Right ventricle myocardium inferior (tissue), 1 donor: ENCODE results near the gene MRPL55. TPM values are rescaled to one million over a fixed set of nuclear protein-coding genes. Genes with fewer than 3 reads are reported as not detected.

Source experiments
- ATAC-seq: fragments of 200-7000 bp; cut with Tn5 transposase; one replicate; pipeline ENCODE4 v1.9.1; 2020; ENCODE audit warnings: mild to moderate bottlenecking, moderate library complexity
- DNase-seq: peaks from one replicate; pipeline ENCODE4 v3.0.0; 2021; ENCODE audit errors: missing footprints
- intact Hi-C: fragments of 100-400 bp; cut with DNase I; formaldehyde crosslinking; loops from one replicate; pipeline ENCODE4 v1.11.0; 2022
- total RNA-seq: library from RNA; stranded (reverse); fragmentation: NEBNext Ultra II Directional; extraction: Animal tissue kit (Norgen Biotek cat#: 25700); gene quantifications from one replicate; pipeline ENCODE4 v1.2.1, GENCODE V29; 2021
- donor health status: DM: no; HTN: yes; CAD: no; lungs with severe emphysema.

Gene MRPL55
- total RNA-seq, 1 donor from 2014 or later: 57.0 TPM

- intact Hi-C loops: loop anchor here (10.0 kb wide), 1 partner anchor 316 kb away; no protein-coding TSS in a partner anchor
- DNase-seq (peak; percentile 51), ATAC-seq (no peak)
Observed at GRCh38 chr1:228081144-228081543, 28.0 kb downstream of the MRPL55 start.

- intact Hi-C loops: loop anchor here (10.0 kb wide), 1 partner anchor 315 kb away; no protein-coding TSS in a partner anchor
- ATAC-seq (no peak), DNase-seq (peak; percentile 48)
Observed at GRCh38 chr1:228079601-228080263, 29.4 kb downstream of the MRPL55 start.

GRCh38 chr1:228079013-228079412 lies 30.1 kb downstream of the MRPL55 start:
- DNase-seq: no peak
- intact Hi-C loops: no loop called here
- ATAC-seq: no peak

GRCh38 chr1:228077565-228078330 lies 31.4 kb downstream of the MRPL55 start:
- intact Hi-C loops: no loop called here
- ATAC-seq: no peak
- no peak for DNase-seq

- DNase-seq (peak; percentile 71), ATAC-seq (no peak)
- intact Hi-C loops: no loop called here
Observed at GRCh38 chr1:228076796-228077430, 32.2 kb downstream of the MRPL55 start.

GRCh38 chr1:228075801-228076271 lies 33.3 kb downstream of the MRPL55 start:
- DNase-seq (peak; percentile 56), ATAC-seq (no peak)
- intact Hi-C loops: no loop called here

GRCh38 chr1:228074954-228075730 lies 34.0 kb downstream of the MRPL55 start:
- DNase-seq (peak; percentile 55), ATAC-seq (no peak)
- intact Hi-C loops: no loop called here

GRCh38 chr1:228073857-228074545 lies 35.1 kb downstream of the MRPL55 start:
- DNase-seq (no peak), ATAC-seq (no peak)

GRCh38 chr1:228073061-228073856 lies 35.8 kb downstream of the MRPL55 start:
- intact Hi-C loops: no loop called here
- ATAC-seq (no peak), DNase-seq (peak; percentile 63)

More at GRCh38 chr1:228073857-228074545, 35.1 kb downstream of the MRPL55 start:
- intact Hi-C loops: no loop called here

- no peak for ATAC-seq
- intact Hi-C loops: no loop called here
- DNase-seq: no peak
Observed at GRCh38 chr1:228072658-228073043, 36.4 kb downstream of the MRPL55 start.

GRCh38 chr1:228071839-228072657 lies 37.1 kb downstream of the MRPL55 start:
- DNase-seq: no peak
- ATAC-seq: peak; percentile 13
- intact Hi-C loops: no loop called here

GRCh38 chr1:228070851-228071250 lies 38.2 kb downstream of the MRPL55 start:
- ATAC-seq: no peak
- DNase-seq: no peak
- intact Hi-C loops: no loop called here

GRCh38 chr1:228070173-228070572 lies 38.9 kb downstream of the MRPL55 start:
- DNase-seq: no peak
- intact Hi-C loops: no loop called here
- no peak for ATAC-seq

GRCh38 chr1:228068359-228068758 lies 40.7 kb downstream of the MRPL55 start:
- intact Hi-C loops: no loop called here
- ATAC-seq: no peak
- DNase-seq: no peak

GRCh38 chr1:228066891-228067654 lies 42.0 kb downstream of the MRPL55 start:
- no peak for ATAC-seq
- peak; percentile 21 for DNase-seq
- intact Hi-C loops: no loop called here

GRCh38 chr1:228066416-228066815 lies 42.7 kb downstream of the MRPL55 start:
- intact Hi-C loops: no loop called here
- no peak for ATAC-seq
- DNase-seq: peak; percentile 11
